Posterior vena cava (tissue), 2 donors: ENCODE results near the gene BMP7. TPM values are rescaled to one million over a fixed set of nuclear protein-coding genes. Genes with fewer than 3 reads are reported as not detected.
"Not testable (repeated sequence)": the region's sequence is repeated elsewhere in the genome, so short reads cannot be mapped to it uniquely, and the experiment has no call there.

ENCODE experiments used
- DNase-seq: peaks from one replicate; pipeline ENCODE4 v3.0.0-alpha.2; 2020; ENCODE audit warnings: low spot score
- intact Hi-C, 2 donors: fragments of 100-400 bp; cut with DNase I; formaldehyde crosslinking; loops; one replicate each; pipeline versions ENCODE4 v1.14.1 to v1.14.2; 2022 to 2023
- total RNA-seq, 2 donors: library from RNA; stranded (reverse); fragmentation: NEBNext Ultra II Directional; extraction: Animal tissue kit (Norgen Biotek cat#: 25700); gene quantifications; one replicate each; pipeline ENCODE4 v1.2.1, GENCODE V29; 2021
- donor health status: DM: yes; HTN: yes; CAD: no.
- donor health status: DM: yes; HTN: yes; CAD: no.

The BMP7 gene
- total RNA-seq, 2 donors from 2014 or later, result 0.65 TPM; not detected in 1

GRCh38 chr20:57256205-57256604, 10.2 kb downstream of the BMP7 start:
- no peak for DNase-seq
- intact Hi-C loops, result no loop called here

GRCh38 chr20:57255183-57255582, 11.3 kb downstream of the BMP7 start:
- no peak for DNase-seq
- intact Hi-C loops, result no loop called here

GRCh38 chr20:57252559-57253162, 13.8 kb downstream of the BMP7 start:
- intact Hi-C loops, result no loop called here

DNA sequence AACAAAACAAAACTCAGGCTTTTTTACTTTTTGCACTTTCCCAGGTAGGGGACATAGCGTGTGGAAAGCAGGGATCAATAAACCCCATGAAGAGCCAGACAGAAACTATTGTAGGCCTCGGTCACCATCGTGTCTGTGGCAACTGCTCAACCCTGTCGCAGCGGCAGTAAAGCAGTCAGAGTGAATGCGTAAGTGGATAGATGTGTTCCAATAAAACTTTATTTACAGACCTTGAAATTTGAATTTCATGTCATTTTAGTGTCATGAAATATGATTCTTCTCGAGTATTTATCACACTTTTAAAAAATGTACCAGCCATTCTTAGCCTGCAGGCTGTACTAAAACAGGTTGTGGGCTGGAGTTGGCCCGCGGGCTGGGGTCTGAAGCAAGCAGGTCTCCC, 14.5 kb downstream of the BMP7 start:
- DNase-seq, result no peak
- intact Hi-C loops, result no loop called here

More at GRCh38 chr20:57252559-57253162, 13.8 kb downstream of the BMP7 start:
- no peak for DNase-seq

DNA sequence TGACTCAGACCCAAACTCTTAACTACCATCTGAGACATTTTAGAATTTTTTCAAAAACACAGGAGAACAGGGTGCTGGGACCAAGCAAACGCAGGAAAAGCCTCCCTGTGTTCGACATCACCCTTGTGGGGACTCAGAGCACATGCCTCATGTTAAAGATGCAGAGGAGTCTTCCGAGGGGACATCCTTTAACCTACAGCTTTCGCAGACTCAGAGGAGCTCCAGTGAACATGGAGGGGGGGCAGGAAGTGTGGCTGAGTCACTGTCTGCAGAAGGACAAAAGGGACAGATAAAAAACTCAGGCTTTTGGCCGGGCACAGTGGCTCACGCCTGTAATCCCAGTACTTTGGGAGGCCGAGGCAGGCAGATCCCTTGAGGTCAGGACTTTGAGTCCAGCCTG, 15.1 kb downstream of the BMP7 start:
- intact Hi-C loops, result no loop called here
- DNase-seq, result no peak

GRCh38 chr20:57250607-57251343, 15.7 kb downstream of the BMP7 start:
- intact Hi-C loops, result no loop called here
- DNase-seq, result no peak

DNA sequence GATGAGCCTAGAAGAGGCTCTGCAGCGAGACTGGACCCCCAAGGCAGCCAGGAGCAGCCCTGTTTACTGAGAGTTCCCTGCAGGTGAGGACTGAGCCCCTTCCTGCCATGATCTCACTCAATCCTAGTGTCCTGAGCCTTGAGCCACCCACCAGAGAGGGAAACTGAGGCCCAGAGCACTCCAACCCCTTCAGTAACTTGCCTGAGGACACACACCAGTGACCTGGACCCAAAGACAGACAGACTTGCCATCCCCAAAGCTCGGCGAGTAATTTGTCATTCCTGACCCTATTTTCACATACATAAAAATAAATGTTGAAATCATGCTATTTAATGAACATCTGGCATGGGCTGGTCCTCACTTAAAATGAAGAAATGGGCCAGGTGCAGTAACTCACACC, 16.7 kb downstream of the BMP7 start:
- no peak for DNase-seq
- intact Hi-C loops, result no loop called here

- DNase-seq, result no peak
- intact Hi-C loops, result no loop called here
Measured at GRCh38 chr20:57249073-57249472, 17.4 kb downstream of the BMP7 start.

- no peak for DNase-seq
- intact Hi-C loops, result no loop called here
Measured at GRCh38 chr20:57248132-57248797, 18.2 kb downstream of the BMP7 start.

GRCh38 chr20:57247292-57247965, 19.0 kb downstream of the BMP7 start:
- DNase-seq, result no peak
- intact Hi-C loops, result no loop called here

GRCh38 chr20:57245997-57246396, 20.4 kb downstream of the BMP7 start:
- DNase-seq, result no peak
- intact Hi-C loops, result no loop called here

DNA sequence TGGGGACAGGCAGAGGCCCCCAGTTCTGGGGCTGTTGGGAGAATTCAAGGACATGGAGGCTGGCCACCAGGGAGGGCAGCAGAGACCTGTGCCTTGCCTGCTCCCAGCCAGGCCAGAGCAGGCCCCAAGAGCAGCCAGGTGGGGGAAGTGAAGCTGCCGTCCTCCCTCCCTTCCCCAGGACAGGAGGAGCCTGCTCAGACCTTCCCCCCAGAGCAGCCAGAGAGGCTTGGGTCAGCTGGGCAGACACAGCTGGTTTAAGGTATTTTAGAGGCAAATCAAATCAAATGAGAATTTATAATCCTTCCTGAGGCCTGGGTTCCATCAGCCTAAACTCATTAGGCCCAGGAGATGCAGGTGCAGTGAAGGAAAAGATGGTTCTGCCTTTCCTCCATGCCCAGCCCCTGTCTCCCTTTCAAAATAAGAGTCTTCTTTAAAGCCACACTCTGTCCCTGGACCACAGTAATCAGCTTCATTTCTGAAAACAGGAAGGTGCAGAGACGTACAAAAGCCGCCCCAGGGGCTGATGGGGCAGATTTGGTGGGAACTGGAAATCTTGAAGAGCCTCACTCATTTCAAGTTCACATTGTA, 21.7 kb downstream of the BMP7 start:
- intact Hi-C loops, result no loop called here
- no peak for DNase-seq

GRCh38 chr20:57244221-57244585, 22.2 kb downstream of the BMP7 start:
- DNase-seq, result no peak
- intact Hi-C loops, result no loop called here

DNA sequence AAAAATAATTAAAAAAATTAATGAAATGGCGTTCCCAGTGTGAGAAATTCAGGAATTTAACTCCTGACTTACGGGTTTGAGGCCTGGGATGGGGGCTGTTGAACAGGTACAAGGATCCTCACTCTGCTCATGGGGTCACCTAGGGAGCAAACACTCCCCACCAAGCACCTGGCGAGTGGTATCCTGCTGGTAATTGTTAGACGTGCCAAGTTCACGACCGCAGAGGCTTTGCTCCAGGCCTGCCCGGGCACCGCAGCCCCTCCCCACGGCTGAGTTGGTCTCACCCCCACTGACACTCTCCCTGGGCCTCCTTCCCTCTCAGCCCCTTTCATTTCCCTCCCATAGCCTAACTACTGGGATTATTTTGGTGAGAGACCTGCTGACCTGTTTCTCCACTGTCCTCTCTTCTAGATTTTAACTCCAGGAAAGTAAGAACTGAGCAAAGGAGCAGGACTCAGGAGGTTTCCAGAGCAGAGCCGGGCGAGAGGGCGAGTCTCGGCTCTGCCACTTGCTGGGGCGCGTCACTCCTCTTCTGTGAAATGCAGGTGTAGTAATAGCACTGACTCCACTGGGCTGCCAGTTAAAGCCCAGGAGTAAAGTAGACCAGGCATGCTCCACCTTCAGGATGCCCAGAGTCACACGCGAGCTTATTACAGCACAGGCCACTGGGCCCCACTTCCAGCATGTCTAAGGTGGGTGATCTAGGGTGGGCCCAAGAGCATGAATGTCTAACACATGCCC, 22.8 kb downstream of the BMP7 start:
- intact Hi-C loops, result no loop called here

DNA sequence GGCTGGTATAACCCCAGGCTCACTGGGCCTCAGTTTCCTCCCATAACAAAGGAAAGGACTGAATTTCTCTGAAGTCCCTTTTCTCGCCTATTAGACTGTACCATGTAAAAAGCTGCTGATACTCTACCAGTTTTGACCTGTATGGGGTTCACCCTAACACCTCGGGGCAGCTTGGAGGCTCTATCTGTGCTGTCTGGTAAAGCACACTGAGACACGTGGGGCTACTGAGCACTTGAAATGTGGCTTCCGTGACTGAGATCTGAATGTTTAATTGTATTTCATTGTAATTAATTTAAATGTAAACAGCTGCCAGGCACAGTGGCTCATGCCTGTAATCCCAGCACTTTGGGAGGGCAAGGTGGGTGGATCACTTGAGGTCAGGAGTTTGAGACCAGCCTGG, 24.0 kb downstream of the BMP7 start:
- intact Hi-C loops, result no loop called here
- DNase-seq, result no peak

More for the DNA sequence above, 22.8 kb downstream of the BMP7 start:
- DNase-seq, result no peak

GRCh38 chr20:57241363-57241991, 25.0 kb downstream of the BMP7 start:
- DNase-seq, result no peak
- intact Hi-C loops, result no loop called here

DNA sequence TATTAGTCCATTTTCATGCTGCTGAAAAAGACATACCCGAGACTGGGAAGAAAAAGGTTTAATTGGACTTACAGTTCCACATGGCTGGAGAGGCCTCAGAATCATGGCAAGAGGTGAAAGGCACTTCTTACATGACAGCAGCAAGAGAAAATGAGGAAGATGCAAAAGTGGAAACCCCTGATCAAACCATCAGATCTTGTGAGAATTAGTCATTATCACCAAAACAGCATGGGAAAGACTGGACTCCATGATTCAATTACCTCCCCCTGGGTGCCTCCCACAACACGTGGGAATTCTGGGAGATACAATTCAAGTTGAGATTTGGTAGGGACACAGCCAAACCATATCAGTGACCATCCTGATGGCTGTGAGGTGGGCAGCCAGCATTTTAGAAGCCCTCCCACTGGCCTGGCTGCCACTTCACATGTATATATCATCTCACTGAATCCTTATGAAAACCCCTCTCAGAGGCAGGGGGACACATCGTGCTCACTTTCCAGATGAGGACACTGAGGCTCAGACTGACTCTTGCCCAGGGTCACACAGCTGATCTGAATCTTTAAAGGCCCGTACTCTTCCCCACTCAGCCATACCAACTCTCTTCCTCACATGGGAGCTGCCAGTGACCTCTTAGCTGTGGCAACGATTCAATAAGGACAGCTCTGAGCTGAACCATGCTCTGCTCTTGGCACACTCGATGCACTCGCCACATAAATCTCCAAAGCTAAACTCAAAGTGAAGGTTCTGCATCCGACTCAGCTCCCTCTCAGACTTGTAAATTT, 25.7 kb downstream of the BMP7 start:
- intact Hi-C loops, result no loop called here

DNA sequence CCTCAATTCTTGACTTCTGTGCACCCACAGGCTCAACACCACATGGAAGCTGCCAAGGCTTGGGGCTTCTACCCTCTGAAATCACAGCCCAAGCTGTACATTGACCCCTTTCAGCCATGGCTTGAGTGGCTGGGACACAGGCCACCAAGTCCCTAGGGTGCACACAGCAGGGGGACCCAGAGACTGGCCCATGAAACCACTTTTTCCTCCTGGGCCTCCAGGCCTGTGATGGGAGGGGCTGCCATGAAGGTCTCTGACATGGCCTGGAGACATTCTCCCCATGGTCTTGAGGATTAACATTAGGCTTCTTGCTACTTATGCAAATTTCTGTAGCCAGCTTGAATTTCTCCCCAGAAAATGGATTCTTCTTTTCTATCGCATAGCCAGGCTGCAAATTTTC, 26.7 kb downstream of the BMP7 start:
- intact Hi-C loops, DNase-seq: not testable (repeated sequence)

More for the DNA sequence above, 25.7 kb downstream of the BMP7 start:
- no peak for DNase-seq
